SU-DHL-6 (cell line): Measurements from ENCODE around the gene NCOA3.

Experiments
- H2AFZ ChIP-seq: fragments of 200-600 bp; sonication (generic); 2 replicates; pipeline ENCODE4 v1.6.1; 2014; ENCODE audit warnings: low read depth, mild to moderate bottlenecking, moderate library complexity, mixed read lengths, antibody characterized with exemption, low read length; ENCODE audit not compliant: severe bottlenecking
- H3F3A ChIP-seq: fragments of 200-600 bp; shearing (Covaris generic); 2 replicates; pipeline ENCODE4 v1.6.0; 2016; ENCODE audit warnings: antibody characterized with exemption, mild to moderate bottlenecking; ENCODE audit not compliant: insufficient read depth
- H3K27ac ChIP-seq: fragments of 200-600 bp; sonication (generic); 2 replicates; pipeline ENCODE4 v1.5.1; 2016; ENCODE audit warnings: low read depth, mild to moderate bottlenecking, low read length, moderate library complexity, mixed read lengths
- H3K27me3 ChIP-seq: fragments of 200-600 bp; sonication (generic), shearing (Covaris generic); 2 replicates; pipeline ENCODE4 v1.6.0; 2014; ENCODE audit warnings: mild to moderate bottlenecking, low read length
- H3K36me3 ChIP-seq: fragments of 200-600 bp; sonication (generic); 2 replicates; pipeline ENCODE4 v1.6.1; 2014; ENCODE audit warnings: mild to moderate bottlenecking, low read length, mixed read lengths
- H3K4me2 ChIP-seq: fragments of 300-600, 200-600 bp; shearing (Covaris generic), sonication (generic); 2 replicates; pipeline ENCODE4 v1.6.0; 2014; ENCODE audit warnings: low read length, low read depth, mild to moderate bottlenecking; ENCODE audit not compliant: poor library complexity, severe bottlenecking
- H3K4me3 ChIP-seq: fragments of 200-600 bp; sonication (generic); 2 replicates; pipeline ENCODE4 v1.5.1; 2014; ENCODE audit warnings: antibody characterized with exemption, low read length, mild to moderate bottlenecking, mixed read lengths; ENCODE audit not compliant: insufficient read depth, poor library complexity, severe bottlenecking
- H3K79me2 ChIP-seq: fragments of 200-600 bp; sonication (generic); 2 replicates; pipeline ENCODE4 v1.6.1; 2014; ENCODE audit warnings: mild to moderate bottlenecking, low read length, moderate library complexity; ENCODE audit not compliant: insufficient read depth
- H3K9ac ChIP-seq: fragments of 200-600 bp; sonication (generic); 2 replicates; pipeline ENCODE4 v1.7.0; 2014; ENCODE audit warnings: mild to moderate bottlenecking, low read length
- H3K9me2 ChIP-seq: fragments of 200-600 bp; sonication (generic); replicated peaks from 2 replicates; pipeline ENCODE4 v1.6.1; 2014; ENCODE audit warnings: low read length; ENCODE audit not compliant: insufficient read depth
- H3K9me3 ChIP-seq: fragments of 200-600 bp; sonication (generic); 2 replicates; pipeline ENCODE4 v1.6.1; 2014; ENCODE audit warnings: low read length, mixed read lengths; ENCODE audit not compliant: insufficient read depth
- H4K20me1 ChIP-seq: fragments of 200-600 bp; sonication (generic); 2 replicates; pipeline ENCODE4 v1.6.1; 2014; ENCODE audit warnings: low read depth, mild to moderate bottlenecking, antibody characterized with exemption, low read length, moderate library complexity, mixed read lengths
- EZH2phosphoT487 ChIP-seq: fragments of 200-600 bp; sonication (generic), shearing (Covaris generic); conservative IDR thresholded peaks from 2 replicates; pipeline ENCODE4 v1.6.1; 2018; ENCODE audit warnings: mild to moderate bottlenecking, antibody characterized with exemption, low read length, moderate library complexity, mixed read lengths
- TF ChIP-seq, protein P1 (sequence below): fragments of 200-600 bp; sonication (generic); IDR thresholded peaks from one replicate; pipeline ENCODE4 v1.5.1; 2017; ENCODE audit warnings: antibody characterized with exemption, mild to moderate bottlenecking, low read length, moderate library complexity; ENCODE audit not compliant: insufficient read depth, poor library complexity, severe bottlenecking

The NCOA3 gene

GRCh38 chr20:47544240-47544639, 42.6 kb downstream of the NCOA3 start:
- peak overlapping the region; percentile 41 for H3K27ac ChIP-seq
- H3F3A ChIP-seq: peaks cover 76% of the 10 kb centered on the region
- peaks cover 76% of the 10 kb centered on the region for H4K20me1 ChIP-seq
- no peak overlapping the region for H2AFZ ChIP-seq
- no peak overlapping the region for H3K4me3 ChIP-seq
- no peaks in the 10 kb centered on the region for H3K9me2 ChIP-seq
- H3K9me3 ChIP-seq: no peaks in the 10 kb centered on the region
- no peaks in the 10 kb centered on the region for H3K27me3 ChIP-seq
- peaks cover 36% of the 10 kb centered on the region; the same call in 1 of the 2 replicates for H3K36me3 ChIP-seq
- no peak overlapping the region for H3K9ac ChIP-seq
- peak overlapping the region; percentile 9 for H3K4me2 ChIP-seq
- TF ChIP-seq, protein P1, sequence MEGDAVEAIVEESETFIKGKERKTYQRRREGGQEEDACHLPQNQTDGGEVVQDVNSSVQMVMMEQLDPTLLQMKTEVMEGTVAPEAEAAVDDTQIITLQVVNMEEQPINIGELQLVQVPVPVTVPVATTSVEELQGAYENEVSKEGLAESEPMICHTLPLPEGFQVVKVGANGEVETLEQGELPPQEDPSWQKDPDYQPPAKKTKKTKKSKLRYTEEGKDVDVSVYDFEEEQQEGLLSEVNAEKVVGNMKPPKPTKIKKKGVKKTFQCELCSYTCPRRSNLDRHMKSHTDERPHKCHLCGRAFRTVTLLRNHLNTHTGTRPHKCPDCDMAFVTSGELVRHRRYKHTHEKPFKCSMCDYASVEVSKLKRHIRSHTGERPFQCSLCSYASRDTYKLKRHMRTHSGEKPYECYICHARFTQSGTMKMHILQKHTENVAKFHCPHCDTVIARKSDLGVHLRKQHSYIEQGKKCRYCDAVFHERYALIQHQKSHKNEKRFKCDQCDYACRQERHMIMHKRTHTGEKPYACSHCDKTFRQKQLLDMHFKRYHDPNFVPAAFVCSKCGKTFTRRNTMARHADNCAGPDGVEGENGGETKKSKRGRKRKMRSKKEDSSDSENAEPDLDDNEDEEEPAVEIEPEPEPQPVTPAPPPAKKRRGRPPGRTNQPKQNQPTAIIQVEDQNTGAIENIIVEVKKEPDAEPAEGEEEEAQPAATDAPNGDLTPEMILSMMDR: no peak
- TF ChIP-seq EZH2phosphoT487: no peak
- peaks cover 98% of the 10 kb centered on the region for H3K79me2 ChIP-seq

DNA sequence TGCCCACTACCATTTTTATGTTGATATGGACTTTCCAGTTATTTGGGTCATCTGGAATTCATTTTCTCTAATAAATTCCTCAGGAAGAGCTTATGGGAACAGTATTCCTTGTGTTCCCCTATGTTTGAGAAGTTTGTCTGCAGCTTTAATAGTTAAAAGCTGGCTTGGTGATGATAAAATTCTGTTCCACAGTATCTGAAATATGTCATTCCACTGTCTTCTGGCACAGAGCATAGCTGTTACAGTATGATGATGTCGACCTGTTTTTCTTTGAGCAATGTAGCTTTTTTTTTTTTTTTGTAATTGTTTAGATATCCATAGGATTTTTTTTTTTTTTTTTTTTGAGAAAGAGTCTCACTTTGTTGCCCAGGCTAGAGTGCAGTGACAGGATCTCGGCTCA, 43.2 kb downstream of the NCOA3 start:
- H4K20me1 ChIP-seq: peaks cover 77% of the 10 kb centered on the region
- H3K27me3 ChIP-seq: no peaks in the 10 kb centered on the region
- H3K4me2 ChIP-seq: peak overlapping the region; percentile 9
- peaks cover 38% of the 10 kb centered on the region; the same call in 1 of the 2 replicates for H3K36me3 ChIP-seq
- H3K79me2 ChIP-seq: peaks cover 98% of the 10 kb centered on the region
- H3K9ac ChIP-seq: no peak overlapping the region
- no peaks in the 10 kb centered on the region for H3K9me2 ChIP-seq
- H2AFZ ChIP-seq: no peak overlapping the region
- no peak overlapping the region for H3K4me3 ChIP-seq
- peak overlapping the region; percentile 41; the same call in 1 of the 2 replicates for H3K27ac ChIP-seq
- H3K9me3 ChIP-seq: no peaks in the 10 kb centered on the region
- TF ChIP-seq EZH2phosphoT487: no peak
- TF ChIP-seq, protein P1: no peak
- H3F3A ChIP-seq: peaks cover 76% of the 10 kb centered on the region

GRCh38 chr20:47545499-47545898, 43.8 kb downstream of the NCOA3 start:
- Histone ChIP-seq H3K27me3 (no peaks in the 10 kb centered on the region), H3K9me3 (no peaks in the 10 kb centered on the region), H3K27ac (peak overlapping the region; percentile 29; the same call in 1 of the 2 replicates), H3K9ac (no peak overlapping the region), H4K20me1 (peaks cover 73% of the 10 kb centered on the region), H3K9me2 (no peaks in the 10 kb centered on the region), H2AFZ (no peak overlapping the region), H3K36me3 (peaks cover 40% of the 10 kb centered on the region; the same call in 1 of the 2 replicates), H3K79me2 (peaks cover 98% of the 10 kb centered on the region), H3K4me2 (peak overlapping the region; percentile 5), H3K4me3 (no peak overlapping the region), H3F3A (peaks cover 75% of the 10 kb centered on the region)
- TF ChIP-seq, protein P1: no peak
- no peak for TF ChIP-seq EZH2phosphoT487
